Measurements from ENCODE around the gene ACOT7. TPM values are rescaled to one million over a fixed set of nuclear protein-coding genes. Genes with fewer than 3 reads are reported as not detected.
A peak's percentile ranks its signal among the peaks of the same experiment; 100 is the strongest.

The ACOT7 gene
- total and polyA plus RNA-seq, 2 of the 13 experiments (the other 11 are each of a cell fraction or from before 2014, with no cell fraction given): 33.0 to 55.8 TPM

- TF ChIP-seq, protein P1, sequence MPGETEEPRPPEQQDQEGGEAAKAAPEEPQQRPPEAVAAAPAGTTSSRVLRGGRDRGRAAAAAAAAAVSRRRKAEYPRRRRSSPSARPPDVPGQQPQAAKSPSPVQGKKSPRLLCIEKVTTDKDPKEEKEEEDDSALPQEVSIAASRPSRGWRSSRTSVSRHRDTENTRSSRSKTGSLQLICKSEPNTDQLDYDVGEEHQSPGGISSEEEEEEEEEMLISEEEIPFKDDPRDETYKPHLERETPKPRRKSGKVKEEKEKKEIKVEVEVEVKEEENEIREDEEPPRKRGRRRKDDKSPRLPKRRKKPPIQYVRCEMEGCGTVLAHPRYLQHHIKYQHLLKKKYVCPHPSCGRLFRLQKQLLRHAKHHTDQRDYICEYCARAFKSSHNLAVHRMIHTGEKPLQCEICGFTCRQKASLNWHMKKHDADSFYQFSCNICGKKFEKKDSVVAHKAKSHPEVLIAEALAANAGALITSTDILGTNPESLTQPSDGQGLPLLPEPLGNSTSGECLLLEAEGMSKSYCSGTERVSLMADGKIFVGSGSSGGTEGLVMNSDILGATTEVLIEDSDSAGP (CRISPR knock-in tag; IDR thresholded peaks at IDR 0.05; ENCODE audit: borderline replicate concordance): no peak
- TF ChIP-seq NFE2L1 (CRISPR knock-in tag; IDR thresholded peaks at IDR 0.05; ENCODE audit: borderline replicate concordance) (no peak), EED (CRISPR knock-in tag; IDR thresholded peaks at IDR 0.05) (peak; percentile 54; the same call in 1 of the 2 replicates), ZMAT5 (CRISPR knock-in tag; IDR thresholded peaks at IDR 0.05; ENCODE audit: borderline replicate concordance, low read depth) (no peak), HOXD1 (CRISPR knock-in tag; IDR thresholded peaks at IDR 0.05) (no peak), NR1H2 (CRISPR knock-in tag; IDR thresholded peaks at IDR 0.05; ENCODE audit: borderline replicate concordance, low read depth) (no peak), RBM39 (IDR thresholded peaks at IDR 0.05; ENCODE audit: low read depth, low read length, poor library complexity, severe bottlenecking) (no peak), MBD4 (IDR thresholded peaks at IDR 0.05; ENCODE audit: borderline replicate concordance, low read length) (no peak), ZNF234 (CRISPR knock-in tag; conservative IDR thresholded peaks at IDR 0.05) (no peak), ZNF260 (CRISPR knock-in tag; IDR thresholded peaks at IDR 0.05; ENCODE audit: borderline replicate concordance, low read depth) (no peak), KLF6 (CRISPR knock-in tag; IDR thresholded peaks at IDR 0.05) (no peak), HNRNPH1 (optimal IDR thresholded peaks at IDR 0.05; ENCODE audit: low read depth, low read length) (no peak), YEATS4 (CRISPR knock-in tag; IDR thresholded peaks at IDR 0.05; ENCODE audit: borderline replicate concordance) (no peak), SP4 (CRISPR knock-in tag; IDR thresholded peaks at IDR 0.05) (no peak)
- TF ChIP-seq, protein P2, sequence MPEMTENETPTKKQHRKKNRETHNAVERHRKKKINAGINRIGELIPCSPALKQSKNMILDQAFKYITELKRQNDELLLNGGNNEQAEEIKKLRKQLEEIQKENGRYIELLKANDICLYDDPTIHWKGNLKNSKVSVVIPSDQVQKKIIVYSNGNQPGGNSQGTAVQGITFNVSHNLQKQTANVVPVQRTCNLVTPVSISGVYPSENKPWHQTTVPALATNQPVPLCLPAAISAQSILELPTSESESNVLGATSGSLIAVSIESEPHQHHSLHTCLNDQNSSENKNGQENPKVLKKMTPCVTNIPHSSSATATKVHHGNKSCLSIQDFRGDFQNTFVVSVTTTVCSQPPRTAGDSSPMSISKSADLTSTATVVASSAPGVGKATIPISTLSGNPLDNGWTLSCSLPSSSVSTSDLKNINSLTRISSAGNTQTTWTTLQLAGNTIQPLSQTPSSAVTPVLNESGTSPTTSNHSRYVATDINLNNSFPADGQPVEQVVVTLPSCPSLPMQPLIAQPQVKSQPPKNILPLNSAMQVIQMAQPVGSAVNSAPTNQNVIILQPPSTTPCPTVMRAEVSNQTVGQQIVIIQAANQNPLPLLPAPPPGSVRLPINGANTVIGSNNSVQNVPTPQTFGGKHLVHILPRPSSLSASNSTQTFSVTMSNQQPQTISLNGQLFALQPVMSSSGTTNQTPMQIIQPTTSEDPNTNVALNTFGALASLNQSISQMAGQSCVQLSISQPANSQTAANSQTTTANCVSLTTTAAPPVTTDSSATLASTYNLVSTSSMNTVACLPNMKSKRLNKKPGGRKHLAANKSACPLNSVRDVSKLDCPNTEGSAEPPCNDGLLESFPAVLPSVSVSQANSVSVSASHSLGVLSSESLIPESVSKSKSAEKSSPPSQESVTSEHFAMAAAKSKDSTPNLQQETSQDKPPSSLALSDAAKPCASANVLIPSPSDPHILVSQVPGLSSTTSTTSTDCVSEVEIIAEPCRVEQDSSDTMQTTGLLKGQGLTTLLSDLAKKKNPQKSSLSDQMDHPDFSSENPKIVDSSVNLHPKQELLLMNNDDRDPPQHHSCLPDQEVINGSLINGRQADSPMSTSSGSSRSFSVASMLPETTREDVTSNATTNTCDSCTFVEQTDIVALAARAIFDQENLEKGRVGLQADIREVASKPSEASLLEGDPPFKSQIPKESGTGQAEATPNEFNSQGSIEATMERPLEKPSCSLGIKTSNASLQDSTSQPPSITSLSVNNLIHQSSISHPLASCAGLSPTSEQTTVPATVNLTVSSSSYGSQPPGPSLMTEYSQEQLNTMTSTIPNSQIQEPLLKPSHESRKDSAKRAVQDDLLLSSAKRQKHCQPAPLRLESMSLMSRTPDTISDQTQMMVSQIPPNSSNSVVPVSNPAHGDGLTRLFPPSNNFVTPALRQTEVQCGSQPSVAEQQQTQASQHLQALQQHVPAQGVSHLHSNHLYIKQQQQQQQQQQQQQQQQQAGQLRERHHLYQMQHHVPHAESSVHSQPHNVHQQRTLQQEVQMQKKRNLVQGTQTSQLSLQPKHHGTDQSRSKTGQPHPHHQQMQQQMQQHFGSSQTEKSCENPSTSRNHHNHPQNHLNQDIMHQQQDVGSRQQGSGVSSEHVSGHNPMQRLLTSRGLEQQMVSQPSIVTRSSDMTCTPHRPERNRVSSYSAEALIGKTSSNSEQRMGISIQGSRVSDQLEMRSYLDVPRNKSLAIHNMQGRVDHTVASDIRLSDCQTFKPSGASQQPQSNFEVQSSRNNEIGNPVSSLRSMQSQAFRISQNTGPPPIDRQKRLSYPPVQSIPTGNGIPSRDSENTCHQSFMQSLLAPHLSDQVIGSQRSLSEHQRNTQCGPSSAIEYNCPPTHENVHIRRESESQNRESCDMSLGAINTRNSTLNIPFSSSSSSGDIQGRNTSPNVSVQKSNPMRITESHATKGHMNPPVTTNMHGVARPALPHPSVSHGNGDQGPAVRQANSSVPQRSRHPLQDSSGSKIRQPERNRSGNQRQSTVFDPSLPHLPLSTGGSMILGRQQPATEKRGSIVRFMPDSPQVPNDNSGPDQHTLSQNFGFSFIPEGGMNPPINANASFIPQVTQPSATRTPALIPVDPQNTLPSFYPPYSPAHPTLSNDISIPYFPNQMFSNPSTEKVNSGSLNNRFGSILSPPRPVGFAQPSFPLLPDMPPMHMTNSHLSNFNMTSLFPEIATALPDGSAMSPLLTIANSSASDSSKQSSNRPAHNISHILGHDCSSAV (CRISPR knock-in tag; IDR thresholded peaks at IDR 0.05; ENCODE audit: borderline replicate concordance): no peak
- TF ChIP-seq, protein P3, sequence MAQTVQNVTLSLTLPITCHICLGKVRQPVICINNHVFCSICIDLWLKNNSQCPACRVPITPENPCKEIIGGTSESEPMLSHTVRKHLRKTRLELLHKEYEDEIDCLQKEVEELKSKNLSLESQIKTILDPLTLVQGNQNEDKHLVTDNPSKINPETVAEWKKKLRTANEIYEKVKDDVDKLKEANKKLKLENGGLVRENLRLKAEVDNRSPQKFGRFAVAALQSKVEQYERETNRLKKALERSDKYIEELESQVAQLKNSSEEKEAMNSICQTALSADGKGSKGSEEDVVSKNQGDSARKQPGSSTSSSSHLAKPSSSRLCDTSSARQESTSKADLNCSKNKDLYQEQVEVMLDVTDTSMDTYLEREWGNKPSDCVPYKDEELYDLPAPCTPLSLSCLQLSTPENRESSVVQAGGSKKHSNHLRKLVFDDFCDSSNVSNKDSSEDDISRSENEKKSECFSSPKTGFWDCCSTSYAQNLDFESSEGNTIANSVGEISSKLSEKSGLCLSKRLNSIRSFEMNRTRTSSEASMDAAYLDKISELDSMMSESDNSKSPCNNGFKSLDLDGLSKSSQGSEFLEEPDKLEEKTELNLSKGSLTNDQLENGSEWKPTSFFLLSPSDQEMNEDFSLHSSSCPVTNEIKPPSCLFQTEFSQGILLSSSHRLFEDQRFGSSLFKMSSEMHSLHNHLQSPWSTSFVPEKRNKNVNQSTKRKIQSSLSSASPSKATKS (CRISPR knock-in tag; IDR thresholded peaks at IDR 0.05): no peak
Observed at GRCh38 chr1:6347641-6348487, 45.7 kb downstream of the ACOT7 start (continued).

Data from HepG2 (cell line).